HepG2 (cell line): ENCODE results near the gene INTS1. TPM values are rescaled to one million over a fixed set of nuclear protein-coding genes. Genes with fewer than 3 reads are reported as not detected.

Experiments used
- ARID4A ChIP-seq: sonication (generic); formaldehyde crosslinking; IDR thresholded peaks from 2 replicates; pipeline ENCODE4 v1.5.0; 2020; ENCODE audit warnings: mild to moderate bottlenecking, missing genetic modification reagents, borderline replicate concordance
- EEA1 ChIP-seq: sonication (generic); formaldehyde crosslinking; IDR thresholded peaks from 2 replicates; pipeline ENCODE4 v1.5.1; 2020; ENCODE audit warnings: mild to moderate bottlenecking, missing genetic modification reagents, borderline replicate concordance
- ELF3 ChIP-seq: IDR thresholded peaks from 2 replicates; pipeline ENCODE4 v1.6.1; 2016; ENCODE audit warnings: missing genetic modification reagents, missing compliant biosample characterization
- ETV5 ChIP-seq: IDR thresholded peaks from 2 replicates; pipeline ENCODE4 v1.6.1; 2018; ENCODE audit warnings: missing biosample characterization, missing genetic modification reagents, inconsistent platforms, borderline replicate concordance
- FIP1L1 ChIP-seq: fragments of 200-400 bp; formaldehyde crosslinking; IDR thresholded peaks from 2 replicates; pipeline ENCODE4 v1.6.1; 2018; ENCODE audit warnings: low read depth, mild to moderate bottlenecking, low read length, moderate library complexity, borderline replicate concordance; ENCODE audit not compliant: insufficient read depth
- HMG20A ChIP-seq: IDR thresholded peaks from 2 replicates; pipeline ENCODE4 v1.6.1; 2016; ENCODE audit warnings: borderline replicate concordance
- HMGXB4 ChIP-seq, 2 experiments: sonication (generic) in 1 of 2; formaldehyde crosslinking in 1 of 2; IDR thresholded peaks; 2 replicates each; pipeline versions ENCODE4 v1.4.0 to v1.6.1; 2018 to 2020; ENCODE audit warnings: missing genetic modification reagents in 2 of 2, borderline replicate concordance in 1 of 2, low read depth in 1 of 2, mild to moderate bottlenecking in 1 of 2, missing biosample characterization in 1 of 2
- IRF1 ChIP-seq: sonication (generic); formaldehyde crosslinking; IDR thresholded peaks from 2 replicates; pipeline ENCODE4 v1.4.0; 2020; ENCODE audit warnings: low read depth, mild to moderate bottlenecking, missing genetic modification reagents
- MYC ChIP-seq: sonication (generic); formaldehyde crosslinking; IDR thresholded peaks from 2 replicates; pipeline ENCODE4 v1.9.0; 2021; ENCODE audit warnings: missing genetic modification reagents, borderline replicate concordance
- NFIB ChIP-seq: sonication (generic); formaldehyde crosslinking; IDR thresholded peaks from 2 replicates; pipeline ENCODE4 v1.9.0; 2021; ENCODE audit warnings: missing genetic modification reagents, mild to moderate bottlenecking, borderline replicate concordance
- SALL2 ChIP-seq: sonication (generic); formaldehyde crosslinking; IDR thresholded peaks from 2 replicates; pipeline ENCODE4 v1.8.1; 2023; ENCODE audit warnings: mild to moderate bottlenecking, missing genetic modification reagents, inconsistent platforms
- SRSF9 ChIP-seq: fragments of 200-400 bp; formaldehyde crosslinking; IDR thresholded peaks from 2 replicates; pipeline ENCODE4 v1.6.1; 2018; ENCODE audit warnings: borderline replicate concordance, mild to moderate bottlenecking, low read depth, low read length; ENCODE audit not compliant: insufficient read depth, poor library complexity, severe bottlenecking
- TBX3 ChIP-seq: fragments of 450-650 bp; IDR thresholded peaks from 2 replicates; pipeline ENCODE4 v1.6.1; 2017; ENCODE audit warnings: antibody characterized with exemption, mild to moderate bottlenecking, inconsistent platforms, borderline replicate concordance
- ZKSCAN8 ChIP-seq: IDR thresholded peaks from 2 replicates; pipeline ENCODE4 v1.6.1; 2016; ENCODE audit warnings: borderline replicate concordance, missing genetic modification reagents, missing compliant biosample characterization
- ZNF570 ChIP-seq: sonication (generic); formaldehyde crosslinking; IDR thresholded peaks from 2 replicates; pipeline ENCODE4 v1.4.0; 2020; ENCODE audit warnings: mild to moderate bottlenecking, missing genetic modification reagents, borderline replicate concordance
- ZNF597 ChIP-seq: sonication (generic); formaldehyde crosslinking; IDR thresholded peaks from 2 replicates; pipeline ENCODE4 v1.5.0; 2020; ENCODE audit warnings: missing genetic modification reagents
- ZUFSP ChIP-seq: sonication (generic); formaldehyde crosslinking; IDR thresholded peaks from 2 replicates; pipeline ENCODE4 v1.9.0; 2021; ENCODE audit warnings: missing genetic modification reagents, mild to moderate bottlenecking, borderline replicate concordance
- polyA plus RNA-seq, 8 experiments: library from polyadenylated mRNA; depleted of rRNA in 3 of 8; stranded (reverse) in 7 of 8; unstranded in 1 of 8; fragments of >200 nt; fragmentation: Illumina TruSeq in 4 of 8; extraction: Trizol in 4 of 8; gene quantifications; 2 replicates each; pipeline versions ENCODE4 v1.2.1 to v1.2.3, GENCODE V29; 2011 to 2016; ENCODE audit warnings: low read depth in 4 of 8, missing spikeins in 1 of 8, mixed read lengths in 1 of 8; ENCODE audit not compliant: insufficient read depth in 1 of 8
- total RNA-seq, 5 experiments: library from RNA; depleted of rRNA; stranded (reverse); fragments of >200 nt; fragmentation: Illumina TruSeq; extraction: Trizol; gene quantifications; 2 replicates each; pipeline ENCODE4 v1.2.3, GENCODE V29; 2016; ENCODE audit warnings: low read depth in 1 of 5

INTS1 gene
- total and polyA plus RNA-seq, 2 of the 13 experiments (the other 11 are each of a cell fraction or from before 2014, with no cell fraction given), result 13.7 to 29.0 TPM

GRCh38 chr7:1532456-1533254 is 28.5 kb upstream of the INTS1 start (continued):
- TF ChIP-seq ARID4A (CRISPR knock-in tag), result peak; percentile 74; the same call in 1 of the 2 replicates
- no peak for TF ChIP-seq EEA1 (CRISPR knock-in tag)
- TF ChIP-seq ZUFSP (CRISPR knock-in tag), result no peak
- peak; percentile 77; the same call in 1 of the 2 replicates for TF ChIP-seq ELF3
- peak in 1 of 2 experiments; percentile 26; a peak in 1 of 4 replicates for TF ChIP-seq HMGXB4 (CRISPR knock-in tag; IDR thresholded peaks at IDR 0.05; ENCODE audit: borderline replicate concordance in 1 of 2, low read depth in 1 of 2)
- TF ChIP-seq ZNF597, result no peak
- TF ChIP-seq SRSF9, result no peak
- TF ChIP-seq IRF1 (CRISPR knock-in tag), result no peak
- no peak; the same call in 1 of the 2 replicates for TF ChIP-seq MYC (CRISPR knock-in tag)
- peak; percentile 57; the same call in 1 of the 2 replicates for TF ChIP-seq ETV5 (CRISPR knock-in tag)
- TF ChIP-seq SALL2 (CRISPR knock-in tag), result no peak
- TF ChIP-seq ZNF570 (CRISPR knock-in tag), result no peak
- TF ChIP-seq TBX3, result no peak
- no peak for TF ChIP-seq NFIB (CRISPR knock-in tag)
- no peak for TF ChIP-seq FIP1L1
- no peak for TF ChIP-seq ZKSCAN8
- peak; percentile 38; the same call in 1 of the 2 replicates for TF ChIP-seq HMG20A
